Measurements from ENCODE around the gene CCDC198. TPM values are rescaled to one million over a fixed set of nuclear protein-coding genes. Genes with fewer than 3 reads are reported as not detected.

CCDC198 gene
- total RNA-seq, 1 experiment from 2014 or later = not detected

GRCh38 chr14:57498035-57498434 lies 4.4 kb upstream of the CCDC198 start:
- DNase-seq (ENCODE audit: low read depth, low spot score) (no peak), ATAC-seq (no peak)
- Histone ChIP-seq H3K27ac (ENCODE audit: low read length) (no peak overlapping the region), H3K27me3 (ENCODE audit: control insufficient read depth, insufficient read depth, low read length) (no peaks in the 10 kb centered on the region; the same call in 1 of the 2 replicates), H3K9me3 (ENCODE audit: control insufficient read depth, insufficient read depth, low read depth, low read length) (no peaks in the 10 kb centered on the region), H3K36me3 (ENCODE audit: control insufficient read depth, insufficient read depth, low read length) (no peaks in the 10 kb centered on the region), H3K4me3 (ENCODE audit: low read depth in 2 of 2, low read length in 2 of 2) (no peak overlapping the region), H3K4me1 (ENCODE audit: control insufficient read depth, insufficient read depth, low read length) (no peaks in the 10 kb centered on the region)
- in situ Hi-C loops (cut with HindIII; ENCODE audit: low pct_unique_long_range_greater_than_20kb, low sequenced_read_pairs) (no loop called here), intact Hi-C loops (cut with micrococcal nuclease; ENCODE audit: unreplicated experiment) (no loop called here)
- no TSS peak for BruUV-seq (replicated peaks)
- ChIA-PET CTCF (no interaction called here), POLR2A (no interaction called here)
- no peak for TF ChIP-seq REST (IDR thresholded peaks at IDR 0.05; ENCODE audit: insufficient read depth in 1 of 2, low read depth in 2 of 2, low read length in 1 of 2)
- no peak for TF ChIP-seq SIN3A (IDR thresholded peaks at IDR 0.05; ENCODE audit: borderline replicate concordance, insufficient read depth, low read depth, low read length)
- no peak for TF ChIP-seq TCF7L2 (IDR thresholded peaks at IDR 0.05; ENCODE audit: low read depth, low read length)
- TF ChIP-seq POLR2AphosphoS5 (IDR thresholded peaks at IDR 0.05; ENCODE audit: low read depth, low read length) = no peak
- no peak for TF ChIP-seq CTCF (IDR thresholded peaks at IDR 0.05)

- Histone ChIP-seq H3K4me3 (ENCODE audit: low read depth in 2 of 2, low read length in 2 of 2) (no peak overlapping the region), H3K27ac (ENCODE audit: low read length) (no peak overlapping the region), H3K36me3 (ENCODE audit: control insufficient read depth, insufficient read depth, low read length) (no peaks in the 10 kb centered on the region), H3K9me3 (ENCODE audit: control insufficient read depth, insufficient read depth, low read depth, low read length) (no peaks in the 10 kb centered on the region), H3K4me1 (ENCODE audit: control insufficient read depth, insufficient read depth, low read length) (no peaks in the 10 kb centered on the region; the same call in 1 of the 2 replicates), H3K27me3 (ENCODE audit: control insufficient read depth, insufficient read depth, low read length) (no peaks in the 10 kb centered on the region; the same call in 1 of the 2 replicates)
- POLR2A ChIA-PET = no interaction called here
- in situ Hi-C loops (cut with HindIII; ENCODE audit: low pct_unique_long_range_greater_than_20kb, low sequenced_read_pairs) (no loop called here), intact Hi-C loops (cut with micrococcal nuclease; ENCODE audit: unreplicated experiment) (no loop called here)
- CTCF ChIA-PET = no interaction called here
- no peak for TF ChIP-seq POLR2AphosphoS5 (IDR thresholded peaks at IDR 0.05; ENCODE audit: low read depth, low read length)
- no TSS peak for BruUV-seq (replicated peaks)
- no peak for DNase-seq (ENCODE audit: low read depth, low spot score)
- no peak for ATAC-seq
These were observed 1.8 kb upstream of the CCDC198 start for GRCh38 chr14:57495416-57495815.

- H3K36me3 ChIP-seq (ENCODE audit: control insufficient read depth, insufficient read depth, low read length) = no peaks in the 10 kb centered on the region
- no peak overlapping the region for H3K27ac ChIP-seq (ENCODE audit: low read length)
- TF ChIP-seq SIN3A (IDR thresholded peaks at IDR 0.05; ENCODE audit: borderline replicate concordance, insufficient read depth, low read depth, low read length) = no peak
- TF ChIP-seq CTCF (IDR thresholded peaks at IDR 0.05) = no peak
- no peak for TF ChIP-seq TCF7L2 (IDR thresholded peaks at IDR 0.05; ENCODE audit: low read depth, low read length)
- TF ChIP-seq POLR2AphosphoS5 (IDR thresholded peaks at IDR 0.05; ENCODE audit: low read depth, low read length) = no peak
- no peak for TF ChIP-seq REST (IDR thresholded peaks at IDR 0.05; ENCODE audit: insufficient read depth in 1 of 2, low read depth in 2 of 2, low read length in 1 of 2)
- ATAC-seq = no peak
- ChIA-PET POLR2A (no interaction called here), CTCF (no interaction called here)
- no peaks in the 10 kb centered on the region for H3K9me3 ChIP-seq (ENCODE audit: control insufficient read depth, insufficient read depth, low read depth, low read length)
- H3K4me1 ChIP-seq (ENCODE audit: control insufficient read depth, insufficient read depth, low read length) = no peaks in the 10 kb centered on the region; the same call in 1 of the 2 replicates
- intact Hi-C loops (cut with micrococcal nuclease; ENCODE audit: unreplicated experiment) (no loop called here), in situ Hi-C loops (cut with HindIII; ENCODE audit: low pct_unique_long_range_greater_than_20kb, low sequenced_read_pairs) (no loop called here)
- no peak for DNase-seq (ENCODE audit: low read depth, low spot score)
- H3K27me3 ChIP-seq (ENCODE audit: control insufficient read depth, insufficient read depth, low read length) = no peaks in the 10 kb centered on the region; the same call in 1 of the 2 replicates
- no peak overlapping the region for H3K4me3 ChIP-seq (ENCODE audit: low read depth in 2 of 2, low read length in 2 of 2)
- BruUV-seq (replicated peaks) = no TSS peak
These were observed 798 bp downstream of the CCDC198 start for GRCh38 chr14:57492859-57493258.

All from Panc1 (cell line).